GM20000 (cell line): ENCODE data around the gene POU3F1.

Experiments used
- DNase-seq: peaks from one replicate; pipeline ENCODE4 v3.0.0; 2012; ENCODE audit warnings: low spot score
- CTCF ChIP-seq: IDR thresholded peaks from 2 replicates; pipeline ENCODE4 v1.5.1; 2012; ENCODE audit warnings: mild to moderate bottlenecking, control low read depth; ENCODE audit errors: extremely low read depth, missing control alignments

Gene POU3F1

GRCh38 chr1:38014724-38015424 is 31.7 kb downstream of the POU3F1 start:
- no peak for DNase-seq
- no peak for TF ChIP-seq CTCF

- DNase-seq, result no peak
- TF ChIP-seq CTCF, result no peak
Observed at GRCh38 chr1:38014171-38014570, 32.4 kb downstream of the POU3F1 start.

GRCh38 chr1:38013227-38013622 is 33.4 kb downstream of the POU3F1 start:
- TF ChIP-seq CTCF, result no peak
- DNase-seq, result no peak

- DNase-seq, result peak; percentile 93
- no peak for TF ChIP-seq CTCF
Observed at GRCh38 chr1:38012363-38013226, 34.0 kb downstream of the POU3F1 start, which contains the start of gene UTP11. Gene UTP11 (plus strand): TSS chr1:38012734. CDS start chr1:38012803, 69 bp downstream.

GRCh38 chr1:38009841-38010180 is 36.8 kb downstream of the POU3F1 start:
- DNase-seq, result no peak
- no peak for TF ChIP-seq CTCF

- no peak for TF ChIP-seq CTCF
- DNase-seq, result no peak
Observed at GRCh38 chr1:38009088-38009840, 37.3 kb downstream of the POU3F1 start.
